ENCODE measurements around the gene SLC24A4.
A peak's percentile ranks its signal among the peaks of the same experiment; 100 is the strongest.

SLC24A4 gene

DNA sequence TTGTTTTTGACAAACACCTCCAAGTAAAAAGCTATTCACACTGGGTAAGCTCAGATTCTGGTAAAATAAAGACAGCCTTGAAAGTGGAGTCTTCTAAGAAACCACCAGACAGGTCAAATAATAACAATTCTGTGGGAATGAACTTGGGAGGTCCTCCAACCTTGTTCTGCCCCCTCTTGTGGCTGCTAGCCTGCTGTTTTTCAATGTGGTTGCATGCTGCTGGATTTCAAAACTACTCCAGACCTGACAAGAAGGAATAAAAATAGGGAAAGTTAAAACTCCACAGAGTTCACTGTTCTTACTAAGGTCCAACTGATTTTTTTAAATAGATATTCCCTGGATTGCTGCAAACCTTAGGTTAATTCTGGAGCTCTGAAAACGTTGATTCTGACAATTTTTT, 158.4 kb downstream of the SLC24A4 start:
- Histone ChIP-seq H3K79me1 (ENCODE audit: low read depth, low read length) (no peaks in the 10 kb centered on the region), H2BK5ac (ENCODE audit: low read length) (no peak overlapping the region), H4K91ac (ENCODE audit: low read depth, low read length, poor library complexity) (no peak overlapping the region), H3K9ac (ENCODE audit: low read depth, low read length, poor library complexity) (no peak overlapping the region), H2BK12ac (ENCODE audit: low read length) (no peak overlapping the region), H4K8ac (ENCODE audit: low read depth, low read length) (no peak overlapping the region), H3K23ac (ENCODE audit: low read depth, low read length, poor library complexity) (no peak overlapping the region), H3K4me3 (ENCODE audit: low read length in 2 of 2) (no peak overlapping the region), H3K14ac (ENCODE audit: low read length) (no peak overlapping the region), H3K36me3 (replicated peaks in 1 of 2; ENCODE audit: control insufficient read depth in 2 of 2, insufficient read depth in 2 of 2, low read length in 2 of 2) (no peaks in the 10 kb centered on the region), H3K18ac (ENCODE audit: low read length) (no peak overlapping the region), H3K27me3 (ENCODE audit: control insufficient read depth in 3 of 3, insufficient read depth in 3 of 3, low read depth in 1 of 3, low read length in 3 of 3) (peaks cover 0 to 10% (median 0%) of the 10 kb centered on the region in 3 experiments), H3K4ac (ENCODE audit: low read length) (no peak overlapping the region), H3K27ac (replicated peaks; ENCODE audit: low read length) (no peak overlapping the region), H2BK15ac (ENCODE audit: low read length) (no peak overlapping the region), H2AK5ac (ENCODE audit: low read depth, low read length) (no peak overlapping the region), H2AFZ (ENCODE audit: low read length) (no peak overlapping the region), H3K4me1 (ENCODE audit: control insufficient read depth in 2 of 2, insufficient read depth in 1 of 2, low read depth in 1 of 2, low read length in 2 of 2) (no peaks in the 10 kb centered on the region), H2BK120ac (ENCODE audit: low read depth, low read length) (no peak overlapping the region), H3K4me2 (ENCODE audit: insufficient read depth, low read length, poor library complexity, severe bottlenecking) (no peak overlapping the region), H3K9me3 (replicated peaks in 1 of 2; ENCODE audit: control insufficient read depth in 2 of 2, insufficient read depth in 1 of 2, low read depth in 1 of 2, low read length in 2 of 2) (no peaks in the 10 kb centered on the region)
- no CpG with 5 or more reads among the region's 1 CpG for WGBS, 2 donors (ENCODE audit: extremely low coverage in 2 of 2, insufficient read length in 2 of 2, insufficient replicate concordance in 1 of 2)
- no peak for DNase-seq (ENCODE audit: low spot score)

DNA sequence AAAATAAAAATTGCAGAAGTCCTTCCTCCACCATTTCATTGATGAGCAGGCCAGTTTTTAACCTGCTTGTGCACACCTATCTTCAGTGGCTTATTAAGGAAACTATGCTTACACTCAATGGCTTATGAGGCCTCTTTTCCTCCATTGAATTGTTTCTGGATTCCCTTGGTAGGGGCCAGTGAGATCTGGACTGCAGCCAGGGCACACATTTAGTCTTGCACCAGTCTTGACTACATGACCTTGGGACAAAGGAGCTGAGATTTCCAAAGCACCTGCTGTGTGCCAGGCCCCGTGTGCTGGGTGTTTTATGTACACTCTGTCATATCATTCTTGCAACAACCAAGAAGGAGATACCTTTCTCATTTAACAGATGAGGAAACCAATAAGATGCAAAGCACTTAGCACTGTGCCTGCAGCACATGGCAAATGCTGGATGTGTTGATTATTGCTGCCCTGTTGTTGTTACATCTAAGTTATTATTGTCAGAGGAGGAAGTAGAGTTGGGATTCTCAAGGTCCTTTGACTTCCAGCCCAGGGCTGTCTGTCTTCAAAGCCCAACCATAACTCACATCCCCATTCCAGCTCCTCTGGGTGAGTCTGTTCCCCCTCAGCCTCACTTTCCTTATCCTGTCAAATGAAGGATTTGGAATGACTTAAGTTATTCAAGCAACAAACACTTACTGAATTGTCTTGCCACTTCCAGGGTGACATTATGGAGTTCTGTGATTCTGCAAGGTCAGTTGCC, 159.0 kb downstream of the SLC24A4 start:
- Histone ChIP-seq H3K4me1 (ENCODE audit: control insufficient read depth in 2 of 2, insufficient read depth in 1 of 2, low read depth in 1 of 2, low read length in 2 of 2) (no peaks in the 10 kb centered on the region), H3K79me1 (ENCODE audit: low read depth, low read length) (no peaks in the 10 kb centered on the region), H3K4me2 (ENCODE audit: insufficient read depth, low read length, poor library complexity, severe bottlenecking) (no peak overlapping the region), H3K27ac (replicated peaks; ENCODE audit: low read length) (no peak overlapping the region), H3K14ac (ENCODE audit: low read length) (no peak overlapping the region), H2BK5ac (ENCODE audit: low read length) (no peak overlapping the region), H3K23ac (ENCODE audit: low read depth, low read length, poor library complexity) (no peak overlapping the region), H2BK15ac (ENCODE audit: low read length) (no peak overlapping the region), H3K9me3 (replicated peaks in 1 of 2; ENCODE audit: control insufficient read depth in 2 of 2, insufficient read depth in 1 of 2, low read depth in 1 of 2, low read length in 2 of 2) (no peaks in the 10 kb centered on the region), H4K91ac (ENCODE audit: low read depth, low read length, poor library complexity) (no peak overlapping the region), H3K9ac (ENCODE audit: low read depth, low read length, poor library complexity) (no peak overlapping the region), H3K36me3 (replicated peaks in 1 of 2; ENCODE audit: control insufficient read depth in 2 of 2, insufficient read depth in 2 of 2, low read length in 2 of 2) (no peaks in the 10 kb centered on the region), H2BK120ac (ENCODE audit: low read depth, low read length) (no peak overlapping the region), H4K8ac (ENCODE audit: low read depth, low read length) (no peak overlapping the region), H2BK12ac (ENCODE audit: low read length) (no peak overlapping the region), H2AFZ (ENCODE audit: low read length) (no peak overlapping the region), H3K4ac (ENCODE audit: low read length) (no peak overlapping the region), H2AK5ac (ENCODE audit: low read depth, low read length) (no peak overlapping the region), H3K27me3 (ENCODE audit: control insufficient read depth in 3 of 3, insufficient read depth in 3 of 3, low read depth in 1 of 3, low read length in 3 of 3) (peaks cover 0 to 14% (median 0%) of the 10 kb centered on the region in 3 experiments), H3K18ac (ENCODE audit: low read length) (no peak overlapping the region), H3K4me3 (ENCODE audit: low read length in 2 of 2) (no peak overlapping the region)
- DNase-seq (ENCODE audit: low spot score), result no peak
- WGBS, 2 donors (ENCODE audit: extremely low coverage in 2 of 2, insufficient read length in 2 of 2, insufficient replicate concordance in 1 of 2), result no CpG with 5 or more reads among the region's 1 CpG

GRCh38 chr14:92482621-92483319, 159.8 kb downstream of the SLC24A4 start:
- no peak overlapping the region for H3K4me3 ChIP-seq (ENCODE audit: low read length in 2 of 2)
- DNase-seq (ENCODE audit: low spot score), result no peak
- WGBS, 2 donors (ENCODE audit: extremely low coverage in 2 of 2, insufficient read length in 2 of 2, insufficient replicate concordance in 1 of 2), result no CpG with 5 or more reads among the region's 9 CpGs

DNA sequence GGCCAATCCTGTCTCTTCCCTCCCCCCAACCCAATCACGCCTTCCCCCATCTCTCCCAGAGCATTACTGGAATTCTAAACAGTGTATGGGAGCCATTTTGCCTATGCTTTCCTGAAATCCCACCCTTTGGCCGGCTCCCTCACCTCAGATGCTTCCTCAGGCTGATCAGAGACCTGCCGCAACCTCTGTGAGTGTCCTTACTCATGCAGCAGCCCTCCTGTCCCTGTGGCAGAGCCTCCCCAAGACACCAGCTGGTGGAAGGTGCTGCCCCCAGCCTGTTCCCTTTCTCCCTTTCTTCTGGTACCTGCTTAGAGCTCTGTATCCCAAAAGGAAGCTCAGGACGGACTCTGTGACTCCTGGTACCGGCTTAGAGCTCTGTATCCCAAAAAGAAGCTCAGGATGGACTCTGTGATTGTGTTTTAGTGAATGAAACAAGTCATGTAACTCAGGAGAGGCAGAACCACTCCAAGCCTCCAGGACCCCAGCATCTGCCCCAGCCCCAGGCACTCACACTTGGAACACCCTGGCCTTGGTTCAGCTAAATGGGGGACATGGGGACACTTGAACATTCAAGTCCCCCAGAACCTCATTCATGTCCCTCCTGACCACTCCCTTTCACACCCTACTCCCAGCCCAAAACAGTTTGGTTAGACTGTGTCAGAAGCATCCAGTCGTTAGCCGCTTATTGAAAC, 161.3 kb downstream of the SLC24A4 start:
- Histone ChIP-seq H2BK120ac (ENCODE audit: low read depth, low read length) (no peak overlapping the region), H3K9me3 (replicated peaks in 1 of 2; ENCODE audit: control insufficient read depth in 2 of 2, insufficient read depth in 1 of 2, low read depth in 1 of 2, low read length in 2 of 2) (no peaks in the 10 kb centered on the region), H3K4me1 (ENCODE audit: control insufficient read depth in 2 of 2, insufficient read depth in 1 of 2, low read depth in 1 of 2, low read length in 2 of 2) (peaks cover 0 to 4% of the 10 kb centered on the region in 2 donors), H3K9ac (ENCODE audit: low read depth, low read length, poor library complexity) (no peak overlapping the region), H3K14ac (ENCODE audit: low read length) (no peak overlapping the region), H3K4me3 (ENCODE audit: low read length in 2 of 2) (no peak overlapping the region), H2AK5ac (ENCODE audit: low read depth, low read length) (no peak overlapping the region), H3K18ac (ENCODE audit: low read length) (no peak overlapping the region), H2AFZ (ENCODE audit: low read length) (no peak overlapping the region), H4K8ac (ENCODE audit: low read depth, low read length) (no peak overlapping the region), H2BK15ac (ENCODE audit: low read length) (no peak overlapping the region), H4K91ac (ENCODE audit: low read depth, low read length, poor library complexity) (no peak overlapping the region), H3K79me1 (ENCODE audit: low read depth, low read length) (no peaks in the 10 kb centered on the region), H3K23ac (ENCODE audit: low read depth, low read length, poor library complexity) (no peak overlapping the region), H2BK12ac (ENCODE audit: low read length) (no peak overlapping the region), H3K4me2 (ENCODE audit: insufficient read depth, low read length, poor library complexity, severe bottlenecking) (no peak overlapping the region), H3K27me3 (ENCODE audit: control insufficient read depth in 3 of 3, insufficient read depth in 3 of 3, low read depth in 1 of 3, low read length in 3 of 3) (peaks cover 0 to 16% (median 0%) of the 10 kb centered on the region in 3 experiments), H3K27ac (replicated peaks; ENCODE audit: low read length) (no peak overlapping the region), H2BK5ac (ENCODE audit: low read length) (no peak overlapping the region), H3K36me3 (replicated peaks in 1 of 2; ENCODE audit: control insufficient read depth in 2 of 2, insufficient read depth in 2 of 2, low read length in 2 of 2) (no peaks in the 10 kb centered on the region), H3K4ac (ENCODE audit: low read length) (no peak overlapping the region)
- no peak for DNase-seq (ENCODE audit: low spot score)
- WGBS, 2 donors (ENCODE audit: extremely low coverage in 2 of 2, insufficient read length in 2 of 2, insufficient replicate concordance in 1 of 2), result no CpG with 5 or more reads among the region's 7 CpGs

More at GRCh38 chr14:92482621-92483319, 159.8 kb downstream of the SLC24A4 start:
- Histone ChIP-seq H3K36me3 (replicated peaks in 1 of 2; ENCODE audit: control insufficient read depth in 2 of 2, insufficient read depth in 2 of 2, low read length in 2 of 2) (no peaks in the 10 kb centered on the region), H2BK12ac (ENCODE audit: low read length) (no peak overlapping the region), H2BK15ac (ENCODE audit: low read length) (no peak overlapping the region), H3K4ac (ENCODE audit: low read length) (no peak overlapping the region), H3K9ac (ENCODE audit: low read depth, low read length, poor library complexity) (no peak overlapping the region), H4K8ac (ENCODE audit: low read depth, low read length) (no peak overlapping the region), H3K79me1 (ENCODE audit: low read depth, low read length) (no peaks in the 10 kb centered on the region), H2AK5ac (ENCODE audit: low read depth, low read length) (no peak overlapping the region), H3K4me1 (ENCODE audit: control insufficient read depth in 2 of 2, insufficient read depth in 1 of 2, low read depth in 1 of 2, low read length in 2 of 2) (peaks cover 0 to 4% of the 10 kb centered on the region in 2 donors), H2AFZ (ENCODE audit: low read length) (no peak overlapping the region), H3K23ac (ENCODE audit: low read depth, low read length, poor library complexity) (peak overlapping the region; percentile 40), H2BK120ac (ENCODE audit: low read depth, low read length) (no peak overlapping the region), H3K27me3 (ENCODE audit: control insufficient read depth in 3 of 3, insufficient read depth in 3 of 3, low read depth in 1 of 3, low read length in 3 of 3) (peaks cover 0 to 16% (median 0%) of the 10 kb centered on the region in 3 experiments), H4K91ac (ENCODE audit: low read depth, low read length, poor library complexity) (no peak overlapping the region), H3K27ac (replicated peaks; ENCODE audit: low read length) (no peak overlapping the region), H2BK5ac (ENCODE audit: low read length) (no peak overlapping the region), H3K18ac (ENCODE audit: low read length) (no peak overlapping the region), H3K9me3 (replicated peaks in 1 of 2; ENCODE audit: control insufficient read depth in 2 of 2, insufficient read depth in 1 of 2, low read depth in 1 of 2, low read length in 2 of 2) (no peaks in the 10 kb centered on the region), H3K4me2 (ENCODE audit: insufficient read depth, low read length, poor library complexity, severe bottlenecking) (no peak overlapping the region), H3K14ac (ENCODE audit: low read length) (no peak overlapping the region)
